GM21423 (cell line): ENCODE data around the gene KRT85.
"Not testable (repeated sequence)": the region's sequence is repeated elsewhere in the genome, so short reads cannot be mapped to it uniquely, and the experiment has no call there.

Source experiments
- ATAC-seq: cut with Tn5 transposase; IDR thresholded peaks from one replicate; pipeline ENCODE4 v1.9.1; 2021; ENCODE audit warnings: mild to moderate bottlenecking, moderate library complexity; ENCODE audit not compliant: unreplicated experiment

The KRT85 gene

DNA sequence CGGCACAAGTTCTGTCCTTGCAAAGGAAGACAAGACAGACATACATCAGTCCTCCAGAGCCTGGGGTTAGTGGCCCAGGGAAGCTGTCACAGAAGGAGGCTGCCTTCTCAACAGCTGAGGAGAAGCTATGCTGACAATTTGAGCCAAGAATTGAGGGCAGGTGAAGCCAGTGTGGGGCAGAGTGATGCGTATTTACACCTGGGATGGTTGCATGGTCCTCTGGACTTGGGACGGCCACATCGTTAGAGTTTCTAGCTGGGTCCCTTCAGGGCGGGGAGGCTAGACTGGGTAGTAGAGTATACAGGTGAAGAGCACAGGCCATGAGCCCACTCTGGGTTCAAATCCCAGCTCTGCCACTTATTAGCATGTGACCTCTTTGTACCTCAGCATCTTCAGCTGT lies 16.5 kb downstream of the KRT85 start:
- no peak for ATAC-seq

DNA sequence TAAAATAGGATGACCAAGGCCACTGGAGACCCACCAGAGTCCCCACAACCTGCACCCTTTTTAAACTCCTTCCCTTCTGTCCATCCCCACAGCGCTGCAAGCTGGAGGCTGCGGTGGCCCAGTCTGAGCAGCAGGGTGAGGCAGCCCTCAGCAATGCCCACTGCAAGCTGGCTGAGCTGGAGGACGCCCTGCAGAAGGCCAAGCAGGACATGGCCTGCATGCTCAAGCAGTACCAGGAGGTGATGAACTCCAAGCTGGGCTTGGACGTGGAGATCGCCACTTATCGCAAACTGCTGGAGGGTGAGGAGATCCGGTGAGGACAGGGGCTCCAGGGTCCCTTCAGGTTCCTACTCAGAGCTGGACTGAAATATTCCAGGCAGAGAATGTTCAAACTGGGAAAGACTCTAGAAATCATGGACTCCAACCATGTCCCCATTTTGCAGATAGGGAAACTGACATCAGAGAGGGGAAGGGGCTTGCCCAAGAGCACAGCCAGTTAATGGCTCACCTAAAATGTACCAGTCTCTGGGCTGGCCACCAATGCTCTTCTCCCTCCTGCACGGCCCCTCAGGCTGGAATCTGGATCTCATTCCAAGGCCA lies 17.2 kb downstream of the KRT85 start:
- no peak for ATAC-seq

DNA sequence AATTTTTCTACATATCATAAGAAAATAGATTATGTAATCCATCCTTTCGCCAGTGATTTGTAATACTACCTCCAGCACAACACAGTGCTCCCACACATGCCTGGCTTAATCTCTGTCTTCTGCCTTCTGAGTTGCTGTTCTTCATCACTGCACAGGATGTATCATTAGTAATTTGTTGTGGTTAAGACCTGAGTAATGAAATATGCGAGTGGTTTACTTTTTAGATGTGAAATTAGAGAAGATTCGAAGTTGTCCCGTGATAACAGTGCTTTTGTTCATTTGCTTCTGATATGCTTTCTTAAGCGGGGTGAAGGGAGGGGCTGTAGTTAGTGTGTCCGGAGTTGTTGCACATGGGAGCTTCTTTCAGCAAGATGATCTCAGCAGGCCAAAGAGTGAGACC lies 18.1 kb downstream of the KRT85 start:
- ATAC-seq = no peak

DNA sequence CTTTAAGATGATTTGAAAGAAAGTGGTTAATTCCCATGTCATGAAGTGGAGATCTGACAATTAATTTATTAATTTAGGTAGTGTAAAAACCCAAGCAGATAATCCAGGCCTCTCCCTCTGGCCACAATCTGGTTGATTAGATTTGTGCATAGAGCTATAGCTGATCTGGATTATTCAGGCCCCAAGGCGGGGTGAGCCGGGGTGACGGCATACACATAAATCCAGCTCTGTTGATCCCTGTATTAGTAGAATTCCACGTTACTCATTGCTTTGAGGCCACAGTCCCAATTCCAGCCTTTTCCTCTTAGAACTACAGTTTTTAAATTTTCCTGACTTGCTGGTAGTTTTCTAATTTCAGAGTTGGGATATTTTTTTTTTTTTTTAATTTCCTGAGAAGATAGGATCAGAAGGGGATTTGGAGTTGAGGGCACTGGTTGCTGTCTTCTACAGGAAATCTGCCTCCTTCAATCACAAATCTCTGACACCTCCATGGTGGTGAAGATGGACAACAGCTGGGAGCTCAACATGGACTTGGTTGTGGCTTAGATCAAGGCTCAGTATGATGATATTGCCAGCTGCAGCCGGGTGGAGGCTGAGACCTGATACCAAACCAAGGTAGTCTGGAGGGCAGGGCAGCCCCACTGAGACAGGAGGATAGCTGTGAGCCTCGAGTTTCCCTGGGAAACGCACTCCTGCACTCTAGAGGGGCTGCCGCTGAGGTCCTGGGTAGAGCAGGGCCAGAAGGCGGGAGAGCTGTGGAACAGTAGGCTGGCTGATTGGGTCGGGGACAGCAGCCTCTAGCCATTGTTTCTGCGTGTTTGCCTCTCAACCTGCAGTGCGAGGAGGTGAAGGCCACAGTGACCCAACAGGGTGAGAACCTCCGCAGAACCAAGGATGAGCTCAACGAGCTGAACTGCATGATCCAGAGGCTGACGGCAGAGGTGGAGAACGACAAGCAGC lies 19.4 kb downstream of the KRT85 start:
- ATAC-seq = no peak

DNA sequence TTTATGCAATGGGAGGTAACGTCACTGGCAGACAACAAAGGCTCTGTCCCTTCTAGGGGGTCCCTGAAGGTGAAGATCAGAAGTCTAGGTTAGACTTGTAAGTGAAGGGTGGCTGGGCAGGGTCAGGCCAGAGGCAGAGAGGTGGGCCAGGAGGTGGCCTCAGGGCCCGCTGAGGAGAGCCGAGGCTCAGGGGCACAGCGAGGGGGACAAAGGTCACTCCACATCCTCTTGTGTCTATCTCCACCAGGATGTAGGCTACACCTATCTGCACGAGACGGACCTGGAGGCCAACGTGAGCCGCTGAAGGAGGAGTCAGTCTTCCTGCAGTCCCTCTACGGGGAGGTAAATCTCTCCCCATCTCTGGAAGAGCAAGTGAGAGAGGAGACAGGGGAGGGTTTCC lies 20.3 kb downstream of the KRT85 start:
- no peak for ATAC-seq

GRCh38 chr12:52346593-52346992 lies 20.7 kb downstream of the KRT85 start:
- no peak for ATAC-seq

- ATAC-seq = not testable (repeated sequence)
These were observed 22.2 kb downstream of the KRT85 start for GRCh38 chr12:52345041-52345440.

- ATAC-seq = no peak
These were observed 23.2 kb downstream of the KRT85 start for GRCh38 chr12:52344111-52344510.

- ATAC-seq = no peak
These were observed 23.7 kb downstream of the KRT85 start for GRCh38 chr12:52343550-52343949.

DNA sequence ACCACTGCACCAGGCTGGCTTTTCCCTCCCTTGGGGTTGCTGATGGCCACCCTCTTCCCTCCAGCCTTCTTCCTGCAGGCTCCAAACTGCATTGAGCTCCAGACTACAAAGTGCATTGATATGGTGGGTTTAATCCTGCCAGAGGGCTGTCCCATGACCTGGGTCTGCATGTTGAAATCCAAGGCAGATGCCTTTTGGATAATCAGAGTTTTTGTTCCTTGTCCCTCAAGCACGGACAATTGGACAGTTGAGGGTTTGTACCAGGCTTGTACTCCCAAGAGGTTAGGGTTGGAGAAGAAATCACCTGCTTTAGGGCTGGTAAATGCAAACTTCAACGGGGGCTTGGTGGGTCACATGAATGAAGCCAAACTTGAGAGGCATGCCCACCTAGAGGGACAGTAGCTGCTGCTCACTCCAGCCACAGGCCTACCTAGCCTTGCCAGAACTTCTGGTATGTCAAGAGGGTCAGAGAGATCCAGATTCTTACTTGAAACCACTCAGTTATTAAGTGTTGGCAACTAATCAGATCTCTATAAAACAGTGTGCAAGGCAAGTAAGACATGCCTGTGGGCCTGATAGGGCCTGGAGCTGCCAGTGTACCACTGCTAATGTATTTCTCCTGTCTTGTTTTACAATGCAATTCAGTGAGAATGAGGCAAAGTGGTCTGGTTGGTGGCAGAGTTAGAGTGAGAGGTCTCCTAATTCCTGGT lies 24.3 kb downstream of the KRT85 start:
- ATAC-seq = no peak

GRCh38 chr12:52341066-52341580 lies 26.2 kb downstream of the KRT85 start:
- ATAC-seq = no peak

GRCh38 chr12:52338241-52338960 lies 28.9 kb downstream of the KRT85 start:
- ATAC-seq = no peak

DNA sequence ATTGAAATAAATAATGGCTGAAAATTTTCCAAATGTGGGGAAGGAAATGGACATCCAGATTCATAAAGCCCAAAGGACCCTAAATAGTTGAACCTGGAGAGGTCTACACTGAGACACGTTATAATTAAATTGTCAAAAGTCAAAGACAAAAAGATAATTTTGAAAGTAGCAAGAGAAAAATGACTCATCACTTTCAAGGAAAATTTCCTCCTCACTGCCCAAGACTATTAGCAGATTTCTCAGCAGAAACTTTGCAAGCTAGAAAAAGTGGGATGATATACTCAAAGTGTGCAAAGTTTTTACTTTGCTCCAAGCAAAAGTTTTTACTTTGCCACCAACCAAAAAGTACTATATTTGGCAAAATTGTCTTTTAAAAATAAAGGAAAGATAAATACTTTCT lies 30.2 kb downstream of the KRT85 start:
- ATAC-seq = no peak

DNA sequence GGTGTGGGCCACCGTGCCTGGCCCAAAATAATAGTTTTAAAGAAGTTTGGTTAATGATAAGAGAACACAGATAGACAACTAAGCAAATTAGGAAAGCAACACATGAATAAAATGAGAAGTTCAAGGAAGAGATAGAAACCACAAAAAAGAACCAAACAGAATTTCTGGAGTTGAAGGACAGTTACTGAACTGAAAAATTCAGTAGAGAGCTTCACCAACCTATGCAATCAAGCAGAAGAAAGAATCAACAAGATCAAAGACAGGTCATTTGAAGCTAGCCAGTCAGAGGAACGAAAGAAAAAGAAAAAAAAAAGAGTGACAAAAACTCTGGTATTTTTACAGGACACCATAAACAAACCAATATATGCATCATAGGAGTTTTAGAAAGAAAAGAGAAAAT lies 30.6 kb downstream of the KRT85 start:
- ATAC-seq = no peak

- ATAC-seq = no peak
These were observed 31.6 kb downstream of the KRT85 start for GRCh38 chr12:52335598-52336262.

GRCh38 chr12:52334185-52334584 lies 33.1 kb downstream of the KRT85 start:
- no peak for ATAC-seq

GRCh38 chr12:52333321-52333720 lies 34.0 kb downstream of the KRT85 start:
- no peak for ATAC-seq

GRCh38 chr12:52332381-52332780 lies 34.9 kb downstream of the KRT85 start:
- no peak for ATAC-seq

- ATAC-seq = no peak
These were observed 35.4 kb downstream of the KRT85 start for GRCh38 chr12:52331833-52332232.

- no peak for ATAC-seq
These were observed 36.2 kb downstream of the KRT85 start for GRCh38 chr12:52331039-52331438.
